Central memory CD8-positive, alpha-beta T cell (primary cell): ENCODE results near the gene MS4A10.
A peak's percentile ranks its signal among the peaks of the same experiment; 100 is the strongest.

Experiments
- ATAC-seq: fragments of 150-1000 bp; cut with Tn5 transposase; replicated peaks from 2 replicates; pipeline ENCODE4 v1.10.0; 2022; ENCODE audit warnings: mild to moderate bottlenecking, moderate FRiP score, moderate number of reproducible peaks; ENCODE audit not compliant: poor library complexity, severe bottlenecking; ENCODE audit errors: extremely low read depth
- DNase-seq, 2 donors: peaks; one replicate each; pipeline ENCODE4 v3.0.0; 2021; ENCODE audit warnings: low spot score in 2 of 2
- H3K27ac Mint-ChIP-seq: one replicate; pipeline ENCODE4 v1.8.0; 2022; ENCODE audit warnings: low read depth, mild to moderate bottlenecking, moderate library complexity, mixed read lengths
- H3K27me3 Mint-ChIP-seq: one replicate; pipeline ENCODE4 v1.8.0; 2022; ENCODE audit warnings: mixed read lengths
- H3K36me3 Mint-ChIP-seq: one replicate; pipeline ENCODE4 v1.8.0; 2022; ENCODE audit warnings: mild to moderate bottlenecking, moderate library complexity, mixed read lengths; ENCODE audit not compliant: insufficient read depth
- H3K4me1 Mint-ChIP-seq: one replicate; pipeline ENCODE4 v1.8.0; 2022; ENCODE audit warnings: mixed read lengths
- H3K4me3 Mint-ChIP-seq: one replicate; pipeline ENCODE4 v1.8.0; 2022; ENCODE audit warnings: mild to moderate bottlenecking, moderate library complexity, mixed read lengths
- H3K9me3 Mint-ChIP-seq: one replicate; pipeline ENCODE4 v1.8.0; 2022; ENCODE audit warnings: mixed read lengths

MS4A10 gene

DNA sequence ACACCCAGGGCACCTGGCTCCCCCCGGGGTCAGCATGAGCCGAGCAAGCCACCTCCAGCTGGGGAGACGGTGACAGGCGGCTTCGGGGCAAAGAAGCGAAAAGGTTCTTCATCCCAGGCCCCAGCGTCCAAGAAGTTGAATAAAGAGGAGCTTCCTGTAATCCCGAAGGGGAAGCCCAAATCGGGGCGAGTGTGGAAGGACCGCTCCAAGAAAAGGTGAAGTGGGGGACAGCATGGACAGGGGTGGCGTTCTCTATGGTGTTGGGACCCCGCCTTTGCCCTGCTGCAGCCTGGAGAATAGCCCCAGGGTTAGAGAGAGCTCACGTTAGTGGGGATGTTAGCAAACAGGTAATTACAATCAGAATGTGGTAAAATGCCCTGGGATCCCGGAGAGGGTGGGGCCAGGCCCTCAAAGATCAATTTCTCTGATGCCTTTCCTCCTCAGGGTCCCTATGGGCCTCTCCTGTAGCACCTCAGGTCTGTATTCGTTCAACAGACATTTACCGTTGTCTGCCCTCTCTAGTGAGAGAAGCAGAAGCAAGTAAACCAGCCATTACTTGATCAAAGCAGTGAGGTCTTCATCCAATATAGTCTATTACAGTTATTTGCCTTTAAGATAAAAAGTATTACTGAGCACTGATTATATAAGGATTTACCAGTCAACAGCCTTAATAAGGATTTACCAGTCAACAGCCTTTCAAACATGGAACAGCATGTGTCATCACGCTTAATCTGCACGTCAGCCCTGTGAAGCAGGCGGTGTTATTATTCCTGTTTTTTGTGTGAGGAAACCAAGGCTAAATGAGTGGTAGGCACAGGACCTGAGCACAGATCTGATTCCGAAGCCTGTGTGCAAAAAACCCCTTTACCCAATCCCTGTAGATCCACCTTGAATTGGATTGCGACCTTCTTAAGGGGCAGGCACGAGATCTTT lies 57.8 kb downstream of the MS4A10 start:
- no peak for DNase-seq
- peaks cover 48% of the 10 kb centered on the region for H3K4me1 Mint-ChIP-seq
- H3K4me3 Mint-ChIP-seq, result peak overlapping the region; percentile 79
- H3K9me3 Mint-ChIP-seq, result no peaks in the 10 kb centered on the region
- no peak for ATAC-seq
- H3K36me3 Mint-ChIP-seq, result peaks cover 34% of the 10 kb centered on the region
- H3K27ac Mint-ChIP-seq, result peak overlapping the region; percentile 83
- H3K27me3 Mint-ChIP-seq, result no peaks in the 10 kb centered on the region

GRCh38 chr11:60844045-60844869 lies 59.1 kb downstream of the MS4A10 start:
- DNase-seq (no peak), ATAC-seq (no peak)
- no peaks in the 10 kb centered on the region for H3K27me3 Mint-ChIP-seq
- peaks cover 48% of the 10 kb centered on the region for H3K4me1 Mint-ChIP-seq
- H3K36me3 Mint-ChIP-seq, result peaks cover 42% of the 10 kb centered on the region
- H3K4me3 Mint-ChIP-seq, result peak overlapping the region; percentile 79
- H3K9me3 Mint-ChIP-seq, result no peaks in the 10 kb centered on the region
- peak overlapping the region; percentile 83 for H3K27ac Mint-ChIP-seq

- Mint-ChIP-seq H3K9me3 (no peaks in the 10 kb centered on the region), H3K27ac (peak overlapping the region; percentile 83), H3K27me3 (no peaks in the 10 kb centered on the region), H3K36me3 (peaks cover 43% of the 10 kb centered on the region), H3K4me3 (peak overlapping the region; percentile 79), H3K4me1 (peaks cover 48% of the 10 kb centered on the region)
- ATAC-seq (no peak), DNase-seq (no peak)
Observed at GRCh38 chr11:60844870-60845221, 59.7 kb downstream of the MS4A10 start.

DNA sequence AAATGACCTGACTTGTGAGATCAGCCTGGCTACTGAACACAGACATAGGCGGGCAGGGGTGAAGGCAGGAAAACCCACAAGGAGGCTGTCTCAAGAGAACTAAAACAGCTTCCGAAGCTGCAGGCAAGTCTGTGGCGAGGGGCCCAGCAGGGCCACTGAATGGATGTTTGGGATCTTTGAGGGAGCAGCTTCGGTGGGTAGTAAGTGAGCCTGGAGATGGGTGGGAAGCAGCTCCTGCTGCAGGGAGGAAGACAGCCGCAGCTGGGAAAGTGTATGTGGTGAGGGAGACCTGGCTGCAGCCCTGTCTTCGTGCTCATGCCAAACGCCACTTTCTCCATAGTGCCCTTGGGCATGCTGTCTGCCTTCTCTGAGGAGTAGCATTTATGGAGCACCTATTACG lies 60.2 kb downstream of the MS4A10 start:
- Mint-ChIP-seq H3K4me1 (peaks cover 48% of the 10 kb centered on the region), H3K27me3 (no peaks in the 10 kb centered on the region), H3K9me3 (no peaks in the 10 kb centered on the region), H3K36me3 (peaks cover 43% of the 10 kb centered on the region), H3K27ac (no peak overlapping the region), H3K4me3 (peak overlapping the region; percentile 79)
- DNase-seq (no peak), ATAC-seq (no peak)

DNA sequence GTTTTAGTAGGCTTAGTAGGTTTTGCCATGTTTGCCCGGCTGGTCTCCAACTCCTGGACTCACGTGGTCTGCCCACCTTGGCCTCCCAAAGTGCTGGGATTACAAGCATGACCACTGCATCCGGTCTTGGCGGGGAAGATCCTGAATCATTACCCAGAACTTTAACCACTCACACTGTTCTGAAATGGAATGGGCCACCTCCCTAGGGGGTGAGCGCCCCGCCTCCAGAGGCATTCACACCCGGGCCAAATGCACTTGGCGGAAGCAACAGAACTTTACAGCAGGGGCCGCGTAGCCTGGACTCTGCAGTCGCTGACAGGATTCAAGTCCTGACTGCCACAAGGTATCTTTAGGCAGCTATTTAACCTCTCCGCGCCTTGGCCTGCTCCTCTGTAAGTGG lies 62.1 kb downstream of the MS4A10 start:
- H3K4me3 Mint-ChIP-seq, result no peak overlapping the region
- DNase-seq (no peak), ATAC-seq (no peak)
- H3K9me3 Mint-ChIP-seq, result no peaks in the 10 kb centered on the region
- H3K27ac Mint-ChIP-seq, result no peak overlapping the region
- H3K27me3 Mint-ChIP-seq, result no peaks in the 10 kb centered on the region
- H3K36me3 Mint-ChIP-seq, result peaks cover 34% of the 10 kb centered on the region
- peaks cover 38% of the 10 kb centered on the region for H3K4me1 Mint-ChIP-seq

DNA sequence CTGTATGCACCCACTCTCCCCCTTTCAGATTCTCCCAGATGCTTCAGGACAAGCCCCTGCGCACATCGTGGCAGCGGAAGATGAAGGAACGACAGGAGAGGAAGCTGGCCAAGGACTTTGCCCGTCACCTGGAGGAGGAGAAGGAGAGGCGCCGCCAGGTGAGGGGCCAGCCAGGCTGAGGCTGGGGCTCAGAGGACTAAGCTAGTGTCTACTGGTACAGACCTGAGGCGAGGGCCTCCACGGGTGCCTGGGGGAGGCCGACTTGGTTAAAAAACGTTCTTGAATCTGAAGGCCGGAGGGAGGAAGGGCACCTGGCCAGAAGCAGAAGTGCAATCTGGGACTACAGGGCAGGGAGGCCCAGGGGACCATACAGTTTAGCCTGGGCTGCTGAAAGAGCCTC lies 62.8 kb downstream of the MS4A10 start:
- ATAC-seq, result no peak
- DNase-seq, result no peak
- no peaks in the 10 kb centered on the region for H3K27me3 Mint-ChIP-seq
- peaks cover 32% of the 10 kb centered on the region for H3K4me1 Mint-ChIP-seq
- no peak overlapping the region for H3K27ac Mint-ChIP-seq
- peaks cover 31% of the 10 kb centered on the region for H3K36me3 Mint-ChIP-seq
- H3K9me3 Mint-ChIP-seq, result no peaks in the 10 kb centered on the region
- no peak overlapping the region for H3K4me3 Mint-ChIP-seq

DNA sequence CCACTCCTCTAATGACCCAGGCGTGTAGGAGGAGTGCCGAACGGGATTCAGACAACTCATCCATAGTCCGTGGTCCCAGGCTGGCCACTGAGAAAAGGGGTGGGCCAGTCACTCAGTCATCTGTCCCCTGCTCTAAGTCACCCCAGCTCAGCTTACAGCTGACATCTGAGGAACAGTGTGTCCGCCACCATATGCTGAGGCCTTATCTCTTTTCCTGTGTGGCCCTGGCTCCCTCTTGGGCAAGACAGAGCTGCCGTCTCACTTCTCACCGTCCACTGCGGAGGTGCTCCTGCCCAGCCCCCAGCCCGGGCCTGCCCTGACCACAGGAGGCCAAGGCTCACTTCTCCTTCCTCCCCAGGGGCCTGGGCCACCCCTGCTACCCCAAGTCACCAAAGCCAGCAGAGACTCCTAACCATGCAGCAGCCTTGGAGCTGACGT lies 63.6 kb downstream of the MS4A10 start:
- Mint-ChIP-seq H3K36me3 (peaks cover 26% of the 10 kb centered on the region), H3K9me3 (no peaks in the 10 kb centered on the region), H3K27me3 (no peaks in the 10 kb centered on the region), H3K27ac (no peak overlapping the region), H3K4me1 (peaks cover 23% of the 10 kb centered on the region), H3K4me3 (no peak overlapping the region)
- DNase-seq (no peak), ATAC-seq (no peak)

DNA sequence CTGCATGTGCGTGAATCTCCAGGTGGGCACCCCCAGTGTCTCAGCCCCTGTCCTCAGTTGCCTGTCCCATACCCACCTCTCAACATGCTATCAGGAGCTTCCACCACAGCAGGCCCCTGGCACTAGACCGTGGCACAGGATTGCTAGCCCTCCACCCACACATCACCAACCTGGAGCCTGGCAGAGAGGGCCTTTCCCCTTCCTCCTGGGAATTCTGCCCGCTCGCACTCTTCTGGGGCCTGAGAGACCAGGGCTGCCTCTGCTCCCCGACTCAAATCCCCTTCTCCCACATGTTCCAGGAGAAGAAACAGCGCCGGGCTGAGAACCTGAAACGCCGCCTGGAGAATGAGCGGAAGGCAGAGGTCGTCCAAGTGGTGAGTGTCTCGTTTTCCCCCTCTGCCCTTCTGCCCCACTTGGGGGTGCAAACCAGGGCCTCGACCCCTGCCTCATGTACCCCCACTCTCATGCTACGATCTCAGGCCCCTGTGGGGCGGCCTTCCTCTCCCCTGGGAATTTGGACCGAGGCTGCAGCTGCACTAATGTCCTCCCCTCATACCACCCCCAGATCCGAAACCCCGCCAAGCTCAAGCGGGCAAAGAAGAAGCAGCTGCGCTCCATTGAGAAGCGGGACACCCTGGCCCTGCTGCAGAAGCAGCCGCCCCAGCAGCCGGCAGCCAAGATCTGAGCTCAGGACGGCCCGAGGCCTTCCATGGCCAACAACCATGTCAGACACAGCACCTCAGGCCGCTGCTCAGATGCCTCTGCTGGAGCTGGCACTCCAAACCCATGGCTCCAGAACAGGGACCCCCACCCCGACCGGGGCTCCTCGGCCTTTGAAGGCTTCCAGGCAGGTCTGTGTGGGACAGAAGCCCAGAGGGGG lies 64.7 kb downstream of the MS4A10 start:
- Mint-ChIP-seq H3K27ac (no peak overlapping the region), H3K36me3 (peaks cover 22% of the 10 kb centered on the region), H3K4me3 (no peak overlapping the region), H3K4me1 (peaks cover 12% of the 10 kb centered on the region), H3K9me3 (no peaks in the 10 kb centered on the region), H3K27me3 (no peaks in the 10 kb centered on the region)
- ATAC-seq (no peak), DNase-seq (no peak)
